Neutrophil (primary cell): ENCODE data around the gene BCAP29.
"Not testable (repeated sequence)": the region's sequence is repeated elsewhere in the genome, so short reads cannot be mapped to it uniquely, and the experiment has no call there.

Source experiments
- H3K27ac ChIP-seq: fragments of 200-600 bp; sonication (generic); 2 replicates; pipeline ENCODE4 v1.5.1; 2016; ENCODE audit warnings: mild to moderate bottlenecking, moderate library complexity
- H3K27me3 ChIP-seq: fragments of 200-600 bp; sonication (generic); 2 replicates; pipeline ENCODE4 v1.6.0; 2016; ENCODE audit warnings: mild to moderate bottlenecking
- H3K36me3 ChIP-seq: fragments of 200-600 bp; sonication (generic); 2 replicates; pipeline ENCODE4 v1.5.1; 2017
- H3K4me1 ChIP-seq, 2 experiments: fragments of 200-600 bp in 1 of 2; sonication (generic) in 1 of 2; 1 replicate in 1 of 2; 2 replicates in 1 of 2; pipeline versions ENCODE4 v1.5.1 to v1.6.1; 2013 to 2016; ENCODE audit warnings: low read depth in 1 of 2, low read length in 1 of 2, mild to moderate bottlenecking in 1 of 2, moderate library complexity in 1 of 2; ENCODE audit not compliant: control insufficient read depth in 1 of 2, insufficient read depth in 1 of 2
- H3K4me3 ChIP-seq, 2 experiments: fragments of 200-600 bp in 1 of 2; sonication (generic) in 1 of 2; 1 replicate in 1 of 2; 2 replicates in 1 of 2; pipeline ENCODE4 v1.5.1; 2013 to 2016; ENCODE audit warnings: low read depth in 1 of 2, low read length in 1 of 2, mild to moderate bottlenecking in 1 of 2, moderate library complexity in 1 of 2
- H3K9me3 ChIP-seq: fragments of 200-600 bp; sonication (generic); 2 replicates; pipeline ENCODE4 v1.5.1; 2016
- CTCF ChIP-seq: fragments of 200-600 bp; sonication (generic); IDR thresholded peaks from 2 replicates; pipeline ENCODE4 v1.5.1; 2016; ENCODE audit warnings: antibody characterized with exemption

Gene BCAP29

GRCh38 chr7:107638594-107638993 lies 58.5 kb downstream of the BCAP29 start:
- Histone ChIP-seq H3K36me3 (no peaks in the 10 kb centered on the region), H3K4me3 (no peak overlapping the region), H3K9me3 (no peaks in the 10 kb centered on the region), H3K27ac (no peak overlapping the region), H3K4me1 (no peaks in the 10 kb centered on the region), H3K27me3 (no peaks in the 10 kb centered on the region)
- no peak for TF ChIP-seq CTCF

GRCh38 chr7:107639070-107639469 lies 59.0 kb downstream of the BCAP29 start:
- H3K4me1 ChIP-seq, H3K36me3 ChIP-seq, H3K9me3 ChIP-seq, H3K27me3 ChIP-seq, H3K27ac ChIP-seq, H3K4me3 ChIP-seq: not testable (repeated sequence)

- no peaks in the 10 kb centered on the region for H3K27me3 ChIP-seq
- no peak for TF ChIP-seq CTCF
- H3K36me3 ChIP-seq, result no peaks in the 10 kb centered on the region
- H3K4me1 ChIP-seq, result no peaks in the 10 kb centered on the region
- no peak overlapping the region for H3K27ac ChIP-seq
- no peaks in the 10 kb centered on the region for H3K9me3 ChIP-seq
- no peak overlapping the region for H3K4me3 ChIP-seq
These were observed 61.6 kb downstream of the BCAP29 start for GRCh38 chr7:107641676-107642075.

- no peaks in the 10 kb centered on the region for H3K36me3 ChIP-seq
- no peak for TF ChIP-seq CTCF
- no peak overlapping the region for H3K27ac ChIP-seq
- H3K4me1 ChIP-seq, result no peaks in the 10 kb centered on the region
- no peaks in the 10 kb centered on the region for H3K9me3 ChIP-seq
- H3K27me3 ChIP-seq, result no peaks in the 10 kb centered on the region
- H3K4me3 ChIP-seq, result no peak overlapping the region
These were observed 62.5 kb downstream of the BCAP29 start for GRCh38 chr7:107642501-107642900.

- H3K9me3 ChIP-seq, result no peaks in the 10 kb centered on the region
- no peaks in the 10 kb centered on the region for H3K4me1 ChIP-seq
- H3K4me3 ChIP-seq, result no peak overlapping the region
- no peaks in the 10 kb centered on the region for H3K36me3 ChIP-seq
- H3K27me3 ChIP-seq, result no peaks in the 10 kb centered on the region
- TF ChIP-seq CTCF, result no peak
- H3K27ac ChIP-seq, result no peak overlapping the region
These were observed 63.4 kb downstream of the BCAP29 start for GRCh38 chr7:107643407-107643806.

GRCh38 chr7:107643938-107644308 lies 63.9 kb downstream of the BCAP29 start:
- no peak overlapping the region for H3K27ac ChIP-seq
- no peaks in the 10 kb centered on the region for H3K27me3 ChIP-seq
- no peaks in the 10 kb centered on the region for H3K9me3 ChIP-seq
- no peak for TF ChIP-seq CTCF
- no peak overlapping the region for H3K4me3 ChIP-seq
- H3K4me1 ChIP-seq, result no peaks in the 10 kb centered on the region
- no peaks in the 10 kb centered on the region for H3K36me3 ChIP-seq
